Activated naive CD4-positive, alpha-beta T cell treated with anti-CD3 and anti-CD28 coated beads, Interleukin-2, amount 10 ng/mL, durations not matched to agents 7 days and 5 days (primary cell): ENCODE results near the gene GABPB1.
"Not testable (repeated sequence)": the region's sequence is repeated elsewhere in the genome, so short reads cannot be mapped to it uniquely, and the experiment has no call there.

Source experiments
- CTCF ChIA-PET: fragments of 350-600 bp; sonication (Branson Sonifier 250); formaldehyde crosslinking; loops from one replicate; lab custom pipeline; 2021; ENCODE audit warnings: antibody characterized with exemption; lab: Charles Lee
- DNase-seq: peaks from one replicate; pipeline ENCODE4 v3.0.0-alpha.2; 2020
- H3K27ac Mint-ChIP-seq: one replicate; pipeline ENCODE4 v1.8.0; 2021; ENCODE audit warnings: mild to moderate bottlenecking, moderate library complexity, mixed read lengths
- H3K27me3 Mint-ChIP-seq: one replicate; pipeline ENCODE4 v1.8.0; 2021; ENCODE audit warnings: mild to moderate bottlenecking, mixed read lengths
- H3K36me3 Mint-ChIP-seq: one replicate; pipeline ENCODE4 v1.8.0; 2021; ENCODE audit warnings: mixed read lengths
- H3K4me1 Mint-ChIP-seq: one replicate; pipeline ENCODE4 v1.8.0; 2021; ENCODE audit warnings: mixed read lengths
- H3K4me3 Mint-ChIP-seq: one replicate; pipeline ENCODE4 v1.8.0; 2021; ENCODE audit warnings: mild to moderate bottlenecking, moderate library complexity, mixed read lengths
- H3K9me3 Mint-ChIP-seq: one replicate; pipeline ENCODE4 v1.8.0; 2021; ENCODE audit warnings: mixed read lengths

The GABPB1 gene

GRCh38 chr15:50354838-50355618 lies at the start of gene GABPB1:
GABPB1 (minus strand) TSS chr15:50355198; CDS start chr15:50309798, 45,400 bp downstream.
- peaks cover 8% of the 10 kb centered on the region for H3K27me3 Mint-ChIP-seq

GRCh38 chr15:50391561-50391960 lies 36.6 kb upstream of the GABPB1 start:
- H3K27ac Mint-ChIP-seq, CTCF ChIA-PET, H3K4me3 Mint-ChIP-seq: not testable (repeated sequence)

More at GRCh38 chr15:50354838-50355618, at the start of gene GABPB1:
- Mint-ChIP-seq H3K27ac (peak within 1 kb of the TSS; percentile 100), H3K4me1 (peaks cover 49% of the 10 kb centered on the region), H3K4me3 (peak within 1 kb of the TSS; percentile 82), H3K36me3 (peaks cover 51% of the 10 kb centered on the region), H3K9me3 (no peaks in the 10 kb centered on the region)
- CTCF ChIA-PET: interaction anchor here (0.6 to 2.1 kb wide), 5 partner anchors 39 to 1388 kb away, joined by 3 to 6 read pairs (median 3); no protein-coding TSS in a partner anchor
- peak; percentile 89 for DNase-seq

GRCh38 chr15:50390554-50391264 lies 35.7 kb upstream of the GABPB1 start:
- CTCF ChIA-PET: no interaction called here
- H3K27me3 Mint-ChIP-seq: no peaks in the 10 kb centered on the region
- H3K9me3 Mint-ChIP-seq: no peaks in the 10 kb centered on the region
- no peaks in the 10 kb centered on the region for H3K36me3 Mint-ChIP-seq
- H3K4me1 Mint-ChIP-seq: no peaks in the 10 kb centered on the region
- no peak for DNase-seq
- H3K4me3 Mint-ChIP-seq: no peak overlapping the region
- H3K27ac Mint-ChIP-seq: no peak overlapping the region

More at GRCh38 chr15:50391561-50391960, 36.6 kb upstream of the GABPB1 start:
- H3K9me3 Mint-ChIP-seq, DNase-seq, H3K36me3 Mint-ChIP-seq, H3K4me1 Mint-ChIP-seq, H3K27me3 Mint-ChIP-seq: not testable (repeated sequence)

- CTCF ChIA-PET, H3K27me3 Mint-ChIP-seq, H3K4me3 Mint-ChIP-seq, H3K27ac Mint-ChIP-seq, H3K9me3 Mint-ChIP-seq, H3K36me3 Mint-ChIP-seq, DNase-seq, H3K4me1 Mint-ChIP-seq: not testable (repeated sequence)
These were observed 27.4 kb upstream of the GABPB1 start for GRCh38 chr15:50382408-50382807.

DNA sequence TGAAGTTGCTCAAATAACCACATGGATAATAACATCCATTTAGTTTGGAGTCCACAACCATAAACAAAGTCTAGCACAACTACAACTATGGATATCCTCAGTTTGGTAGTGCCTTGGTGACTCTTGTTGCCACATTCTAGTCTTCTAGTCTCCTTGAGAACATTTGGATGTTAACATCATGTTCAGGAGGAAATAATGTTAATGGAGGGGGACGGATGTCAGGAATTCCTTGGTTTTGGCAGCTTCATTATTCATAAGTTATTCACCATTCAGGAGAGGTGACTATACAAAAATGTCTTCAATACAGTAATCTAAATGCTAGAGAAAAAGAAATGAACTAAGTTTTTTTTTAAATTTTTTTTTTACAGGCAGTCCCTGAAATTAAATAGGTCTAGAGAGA lies 26.4 kb upstream of the GABPB1 start:
- H3K36me3 Mint-ChIP-seq: no peaks in the 10 kb centered on the region
- no peaks in the 10 kb centered on the region for H3K9me3 Mint-ChIP-seq
- H3K27ac Mint-ChIP-seq: no peak overlapping the region
- H3K4me3 Mint-ChIP-seq: no peak overlapping the region
- peaks cover 2% of the 10 kb centered on the region for H3K4me1 Mint-ChIP-seq
- CTCF ChIA-PET: no interaction called here
- DNase-seq: no peak
- peaks cover 4% of the 10 kb centered on the region for H3K27me3 Mint-ChIP-seq

DNA sequence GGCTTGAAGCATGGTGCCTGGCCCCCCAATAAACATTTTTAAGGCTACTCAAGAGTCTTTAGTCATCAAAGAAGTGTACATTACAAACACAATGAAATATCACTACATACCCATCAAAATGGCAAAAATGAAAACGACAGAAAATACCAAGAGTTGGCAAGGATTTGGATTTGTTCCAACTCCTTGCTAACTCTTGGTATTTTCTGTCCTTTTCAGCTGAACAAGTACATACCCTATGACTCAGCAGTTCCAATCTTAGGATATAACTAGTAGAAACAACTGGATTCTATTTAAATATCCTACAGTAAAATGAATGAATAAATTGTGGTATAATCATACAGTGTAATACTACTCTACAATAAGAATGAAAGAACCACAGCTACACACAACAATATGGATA lies 25.1 kb upstream of the GABPB1 start:
- Mint-ChIP-seq H3K27me3 (peaks cover 4% of the 10 kb centered on the region), H3K4me3 (no peak overlapping the region), H3K27ac (no peak overlapping the region), H3K4me1 (peaks cover 2% of the 10 kb centered on the region), H3K9me3 (no peaks in the 10 kb centered on the region), H3K36me3 (no peaks in the 10 kb centered on the region)
- CTCF ChIA-PET: interaction anchor here (0.6 kb wide), 1 partner anchor 498 kb away, joined by 3 read pairs; no protein-coding TSS in a partner anchor
- no peak for DNase-seq

DNA sequence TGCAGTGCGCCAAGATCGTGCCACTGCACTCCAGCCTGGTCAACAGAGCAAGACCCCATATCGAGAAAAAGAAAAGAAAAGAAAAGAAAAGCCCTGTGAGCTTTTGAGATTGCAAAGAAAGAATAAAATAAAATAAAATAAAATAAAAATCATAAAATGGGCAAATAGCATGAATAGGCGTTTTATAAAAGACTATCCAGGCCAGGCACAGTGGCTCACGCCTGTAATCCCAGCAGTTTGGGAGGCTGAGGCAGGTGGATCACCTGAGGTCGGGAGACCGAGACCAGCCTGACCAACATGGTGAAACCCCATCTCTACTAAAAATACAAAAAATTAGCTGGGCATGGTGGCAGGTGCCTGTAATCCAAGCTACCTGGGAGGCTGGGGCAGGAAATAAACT lies 24.4 kb upstream of the GABPB1 start:
- H3K27me3 Mint-ChIP-seq, H3K36me3 Mint-ChIP-seq, H3K4me1 Mint-ChIP-seq, H3K27ac Mint-ChIP-seq, DNase-seq, H3K9me3 Mint-ChIP-seq, H3K4me3 Mint-ChIP-seq: not testable (repeated sequence)
- CTCF ChIA-PET: interaction anchor here (0.6 kb wide), 1 partner anchor 499 kb away, joined by 3 read pairs; no protein-coding TSS in a partner anchor

DNA sequence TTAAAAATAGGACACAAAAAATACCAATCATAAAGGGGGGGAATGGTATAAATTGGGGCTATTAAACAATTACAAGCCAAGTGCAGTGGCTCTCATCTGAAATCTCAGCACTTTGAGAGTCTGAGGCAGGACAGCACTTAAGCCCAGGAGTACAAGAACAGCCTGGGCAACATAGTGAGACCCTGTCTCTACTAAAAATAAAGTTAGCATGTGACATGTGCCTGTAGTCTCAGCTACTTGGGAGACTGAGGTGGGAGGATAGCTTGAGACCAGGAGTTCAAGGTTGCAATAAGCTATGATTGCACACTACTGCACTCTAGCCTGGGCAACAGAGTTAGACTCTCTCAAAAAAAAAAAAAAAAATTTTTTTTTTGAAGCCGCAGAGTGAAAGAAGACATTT lies 23.8 kb upstream of the GABPB1 start:
- H3K36me3 Mint-ChIP-seq: no peaks in the 10 kb centered on the region
- peaks cover 2% of the 10 kb centered on the region for H3K4me1 Mint-ChIP-seq
- H3K4me3 Mint-ChIP-seq: no peak overlapping the region
- no peak overlapping the region for H3K27ac Mint-ChIP-seq
- H3K27me3 Mint-ChIP-seq: peaks cover 4% of the 10 kb centered on the region
- H3K9me3 Mint-ChIP-seq: no peaks in the 10 kb centered on the region
- CTCF ChIA-PET: no interaction called here
- DNase-seq: no peak

DNA sequence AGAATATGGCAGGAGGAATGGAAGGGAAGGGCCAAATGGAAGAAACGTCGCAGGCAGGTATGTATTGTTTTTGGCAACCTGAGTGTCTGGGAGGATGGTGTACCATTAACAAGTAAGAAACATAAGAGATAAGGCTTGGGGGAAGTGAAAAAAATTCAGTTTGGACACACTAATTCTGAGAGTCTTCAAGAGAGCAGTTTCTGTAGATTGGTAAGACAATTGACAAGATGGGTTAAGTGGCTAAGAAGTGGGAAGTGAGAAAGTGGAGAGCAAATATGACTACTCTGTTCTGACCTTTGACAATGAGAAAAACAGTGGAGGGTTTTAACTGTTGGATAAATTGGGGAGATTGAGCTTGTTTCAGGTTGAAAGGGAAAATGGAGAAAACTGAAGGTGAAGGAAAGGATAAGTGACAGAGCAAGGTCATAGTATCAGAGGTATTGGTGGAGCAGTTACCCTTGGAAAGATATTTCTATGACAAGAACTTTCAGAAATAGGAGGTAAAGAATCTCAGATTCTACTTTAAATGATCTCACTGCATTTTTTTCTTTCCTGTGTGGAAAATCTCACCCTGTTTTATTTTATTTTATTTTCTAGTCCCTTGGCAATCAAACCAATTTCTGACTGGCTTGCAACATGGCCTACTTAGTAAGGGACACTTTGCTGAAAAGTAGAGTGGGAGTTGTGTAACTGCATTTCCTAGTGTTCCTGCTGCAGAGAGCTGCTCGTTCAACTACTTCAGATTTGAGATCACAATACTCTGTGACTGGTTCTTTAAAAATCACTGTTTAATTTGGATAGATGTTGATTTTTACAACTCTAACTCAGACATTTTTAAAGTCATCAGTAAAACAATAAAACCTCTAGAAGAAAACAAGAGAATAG lies 23.1 kb upstream of the GABPB1 start:
- no peaks in the 10 kb centered on the region for H3K9me3 Mint-ChIP-seq
- H3K4me3 Mint-ChIP-seq: no peak overlapping the region
- H3K27me3 Mint-ChIP-seq: peaks cover 4% of the 10 kb centered on the region
- DNase-seq: no peak
- H3K36me3 Mint-ChIP-seq: no peaks in the 10 kb centered on the region
- H3K4me1 Mint-ChIP-seq: peaks cover 2% of the 10 kb centered on the region
- no peak overlapping the region for H3K27ac Mint-ChIP-seq
- CTCF ChIA-PET: no interaction called here

DNA sequence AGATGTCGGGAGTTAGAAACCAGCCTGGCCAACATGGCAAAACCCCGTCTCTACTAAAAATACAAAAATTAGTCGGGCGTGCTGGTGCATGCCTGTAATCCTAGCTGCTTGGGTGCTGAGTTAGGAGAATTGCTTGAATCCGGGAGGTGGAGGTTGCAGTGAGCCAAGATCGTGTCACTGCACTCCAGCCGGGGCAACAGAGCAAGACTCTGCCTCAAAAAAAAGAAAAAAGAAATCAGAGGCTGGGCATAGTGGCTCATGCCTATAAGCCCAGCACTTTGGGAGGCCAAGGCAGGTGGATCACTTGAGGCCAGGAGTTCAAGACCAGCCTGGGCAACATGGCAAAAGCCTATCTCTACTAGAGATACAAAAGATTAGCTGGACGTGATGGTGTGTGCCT lies 14.6 kb upstream of the GABPB1 start:
- H3K27ac Mint-ChIP-seq, H3K36me3 Mint-ChIP-seq, DNase-seq, H3K9me3 Mint-ChIP-seq, H3K4me1 Mint-ChIP-seq, H3K27me3 Mint-ChIP-seq, H3K4me3 Mint-ChIP-seq: not testable (repeated sequence)
- CTCF ChIA-PET: interaction anchor here (0.6 kb wide), 1 partner anchor 38 kb away, joined by 3 read pairs; no protein-coding TSS in a partner anchor

DNA sequence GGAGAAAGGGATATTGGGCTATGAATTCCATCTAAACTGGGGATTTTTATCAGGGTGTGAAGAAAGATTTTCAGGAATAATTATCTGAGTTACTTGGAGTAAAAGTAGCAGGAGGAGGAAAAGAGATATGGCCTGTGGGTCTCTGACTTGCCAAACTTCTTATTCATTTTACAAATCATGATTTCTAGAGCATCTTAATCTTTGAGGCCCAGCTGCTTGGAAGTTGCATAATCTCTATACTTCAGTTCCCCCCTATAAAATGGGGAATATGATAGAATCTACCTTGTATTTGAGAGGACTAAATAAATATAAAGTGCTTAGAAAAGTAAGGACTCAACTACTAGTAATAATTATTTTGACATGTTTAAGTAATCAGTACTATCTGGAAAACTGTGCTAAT lies 11.0 kb upstream of the GABPB1 start:
- H3K27ac Mint-ChIP-seq: no peak overlapping the region

DNA sequence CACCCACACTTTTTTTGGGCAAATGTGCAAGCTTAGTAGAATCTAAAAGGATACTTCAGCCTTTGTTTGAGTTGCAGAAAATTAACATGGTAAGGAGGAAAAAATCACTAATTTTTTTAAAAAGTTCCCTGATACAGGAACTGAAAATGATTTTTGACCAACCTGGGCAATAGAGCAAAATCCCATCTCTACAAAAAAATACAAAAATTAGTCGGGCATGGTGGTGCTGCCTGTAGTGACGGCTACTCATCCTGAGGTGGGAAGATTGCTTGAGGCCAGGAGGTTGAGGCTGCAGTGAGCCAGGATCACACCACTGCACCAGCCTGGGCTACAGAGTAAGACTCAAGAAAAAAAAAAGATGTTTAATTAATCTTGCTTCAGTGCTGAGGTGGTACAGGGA lies 10.6 kb upstream of the GABPB1 start:
- H3K27ac Mint-ChIP-seq: no peak overlapping the region
- no peaks in the 10 kb centered on the region for H3K9me3 Mint-ChIP-seq
- no peak overlapping the region for H3K4me3 Mint-ChIP-seq
- H3K27me3 Mint-ChIP-seq: no peaks in the 10 kb centered on the region
- peaks cover 2% of the 10 kb centered on the region for H3K4me1 Mint-ChIP-seq
- DNase-seq: no peak
- peaks cover 24% of the 10 kb centered on the region for H3K36me3 Mint-ChIP-seq
- CTCF ChIA-PET: no interaction called here

More for the DNA sequence above, 11.0 kb upstream of the GABPB1 start:
- no peak overlapping the region for H3K4me3 Mint-ChIP-seq
- CTCF ChIA-PET: no interaction called here
- H3K36me3 Mint-ChIP-seq: peaks cover 24% of the 10 kb centered on the region
- H3K4me1 Mint-ChIP-seq: no peaks in the 10 kb centered on the region
- H3K27me3 Mint-ChIP-seq: no peaks in the 10 kb centered on the region
- no peak for DNase-seq
- no peaks in the 10 kb centered on the region for H3K9me3 Mint-ChIP-seq

DNA sequence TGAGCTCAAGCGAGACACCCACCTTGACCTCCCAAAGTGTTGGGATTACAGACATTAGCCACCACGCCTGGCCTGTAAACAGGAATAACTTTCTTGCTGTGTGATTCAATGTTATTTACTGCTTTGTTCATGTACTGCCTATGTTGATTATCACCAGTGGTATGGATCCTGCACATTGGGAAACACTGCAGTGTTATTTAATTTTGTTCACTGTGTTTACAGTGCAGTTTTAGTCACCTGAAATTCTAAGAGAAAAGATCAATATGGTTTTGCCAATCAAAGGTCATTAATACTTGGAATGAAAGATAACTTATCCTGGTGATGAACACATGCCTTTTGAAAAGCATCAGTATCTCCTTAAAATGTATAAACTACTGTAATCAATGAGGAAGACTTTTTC lies 8.6 kb upstream of the GABPB1 start:
- Mint-ChIP-seq H3K9me3 (no peaks in the 10 kb centered on the region), H3K27me3 (no peaks in the 10 kb centered on the region), H3K27ac (no peak overlapping the region), H3K4me1 (peaks cover 7% of the 10 kb centered on the region), H3K4me3 (no peak overlapping the region), H3K36me3 (peaks cover 35% of the 10 kb centered on the region)
- DNase-seq: no peak
- CTCF ChIA-PET: interaction anchor here (1.1 kb wide), 1 partner anchor 22 kb away, joined by 3 read pairs; no protein-coding TSS in a partner anchor

GRCh38 chr15:50361756-50362155 lies 6.8 kb upstream of the GABPB1 start:
- Mint-ChIP-seq H3K27me3 (no peaks in the 10 kb centered on the region), H3K4me1 (peaks cover 21% of the 10 kb centered on the region), H3K27ac (no peak overlapping the region), H3K36me3 (peaks cover 44% of the 10 kb centered on the region), H3K4me3 (no peak overlapping the region), H3K9me3 (no peaks in the 10 kb centered on the region)
- CTCF ChIA-PET: no interaction called here
- no peak for DNase-seq
